BJ (cell line): ENCODE results near the gene BPGM. TPM values are rescaled to one million over a fixed set of nuclear protein-coding genes. Genes with fewer than 3 reads are reported as not detected.

ENCODE experiments used
- CTCF ChIA-PET: fragments of 350-600 bp; formaldehyde crosslinking; extraction: SDS; loops from one replicate; lab custom pipeline; 2021; ENCODE audit warnings: antibody characterized with exemption, inconsistent platforms; lab: Yijun Ruan, JAX
- POLR2A ChIA-PET: fragments of 300-600 bp; sonication (Branson Sonifier 250); formaldehyde crosslinking; extraction: SDS; loops from one replicate; lab custom pipeline; 2021; ENCODE audit warnings: antibody characterized with exemption; lab: Charles Lee
- DNase-seq: peaks from one replicate; pipeline ENCODE4 v3.0.0-alpha.2; 2011; ENCODE audit warnings: low read depth
- H3K27me3 ChIP-seq: 2 replicates; pipeline ENCODE4 v1.6.0; 2011; ENCODE audit warnings: low read length; ENCODE audit not compliant: control insufficient read depth, insufficient read depth
- H3K36me3 ChIP-seq: 2 replicates; pipeline ENCODE4 v1.5.1; 2011; ENCODE audit warnings: low read length; ENCODE audit not compliant: control insufficient read depth, insufficient read depth
- H3K4me3 ChIP-seq: 2 replicates; pipeline ENCODE4 v1.5.1; 2011; ENCODE audit warnings: low read depth, mild to moderate bottlenecking, control low read depth, low read length
- CTCF ChIP-seq: IDR thresholded peaks from 2 replicates; pipeline ENCODE4 v1.5.1; 2011; ENCODE audit warnings: low read depth, mild to moderate bottlenecking, control low read depth, inconsistent platforms, low read length, moderate library complexity; ENCODE audit not compliant: insufficient read depth
- polyA plus RNA-seq: library from polyadenylated mRNA; depleted of rRNA; stranded (reverse); fragments of >200 nt; gene quantifications from 2 replicates; pipeline ENCODE4 v1.2.3, GENCODE V29; 2011

BPGM gene
- polyA plus RNA-seq, 1 experiment = 14.1 TPM

- Histone ChIP-seq H3K27me3 (no peaks in the 10 kb centered on the region), H3K36me3 (no peaks in the 10 kb centered on the region), H3K4me3 (no peak overlapping the region)
- POLR2A ChIA-PET = no interaction called here
- no peak for TF ChIP-seq CTCF
- CTCF ChIA-PET = interaction anchor here (0.7 to 2.8 kb wide), 3 partner anchors 17 to 31 kb away, joined by 3 to 11 read pairs (median 6); no protein-coding TSS in a partner anchor
- DNase-seq = no peak
Observed at GRCh38 chr7:134718211-134718875, 71.7 kb downstream of the BPGM start.

- no peak for DNase-seq
- TF ChIP-seq CTCF = no peak
- H3K4me3 ChIP-seq = no peak overlapping the region
- no peaks in the 10 kb centered on the region for H3K36me3 ChIP-seq
- H3K27me3 ChIP-seq = no peaks in the 10 kb centered on the region
- POLR2A ChIA-PET = interaction anchor here (1.0 kb wide), 1 partner anchor 29 kb away, joined by 24 read pairs; no protein-coding TSS in a partner anchor
- CTCF ChIA-PET = interaction anchor here (0.6 to 2.8 kb wide), 6 partner anchors 9 to 189 kb away, joined by 3 to 11 read pairs (median 3); no protein-coding TSS in a partner anchor
Observed at GRCh38 chr7:134720091-134720935, 73.7 kb downstream of the BPGM start.

GRCh38 chr7:134721171-134721570, 74.5 kb downstream of the BPGM start:
- ChIA-PET POLR2A (no interaction called here), CTCF (interaction anchor here (1.6 kb wide), 1 partner anchor 25 kb away, joined by 6 read pairs; no protein-coding TSS in a partner anchor)
- H3K27me3 ChIP-seq = no peaks in the 10 kb centered on the region
- no peak for DNase-seq
- no peak for TF ChIP-seq CTCF
- H3K4me3 ChIP-seq = no peak overlapping the region
- no peaks in the 10 kb centered on the region for H3K36me3 ChIP-seq

GRCh38 chr7:134722786-134723322, 76.2 kb downstream of the BPGM start:
- no peak overlapping the region for H3K4me3 ChIP-seq
- ChIA-PET CTCF (interaction anchor here (1.0 to 3.4 kb wide), 6 partner anchors 14 to 32 kb away, joined by 4 to 32 read pairs (median 7); no protein-coding TSS in a partner anchor), POLR2A (no interaction called here)
- H3K27me3 ChIP-seq = no peaks in the 10 kb centered on the region
- TF ChIP-seq CTCF = no peak
- no peaks in the 10 kb centered on the region for H3K36me3 ChIP-seq
- no peak for DNase-seq
